ENCODE data around the gene NARS2.

GRCh38 chr11:78478536-78478935 is 96.1 kb downstream of the NARS2 start:
- TF ChIP-seq CTCF (conservative IDR thresholded peaks at IDR 0.05 in 1 of 2, IDR thresholded peaks at IDR 0.05 in 1 of 2; ENCODE audit: extremely low read depth in 1 of 2, insufficient read depth in 1 of 2, low read depth in 1 of 2, low read length in 2 of 2) (no peak), EZH2 (IDR thresholded peaks at IDR 0.05; ENCODE audit: borderline replicate concordance, low read length) (no peak)

All from mammary epithelial cell (primary cell).